Gastroesophageal sphincter (tissue), 4 donors: Measurements from ENCODE around the gene PELI2. TPM values are rescaled to one million over a fixed set of nuclear protein-coding genes. Genes with fewer than 3 reads are reported as not detected.
"Not testable (repeated sequence)": the region's sequence is repeated elsewhere in the genome, so short reads cannot be mapped to it uniquely, and the experiment has no call there.

ENCODE experiments used
- ATAC-seq: fragments of 150-250 bp; one replicate; pipeline ENCODE4 v1.9.1; 2016; ENCODE audit warnings: mild to moderate bottlenecking, moderate library complexity
- H3K27ac ChIP-seq, 4 donors: fragments of 200-600 bp; sonication (generic) in 3 of 4; 1 replicate in 3 of 4; 2 replicates in 1 of 4; pipeline ENCODE4 v1.5.1; 2016 to 2019
- H3K27me3 ChIP-seq: fragments of 200-600 bp; sonication (generic); one replicate; pipeline ENCODE4 v1.5.1; 2019
- H3K36me3 ChIP-seq, 2 donors: fragments of 200-600 bp; sonication (generic); one replicate each; pipeline ENCODE4 v1.5.1; 2019; ENCODE audit warnings: control low read depth in 1 of 2
- H3K4me1 ChIP-seq, 3 donors: fragments of 200-600 bp; sonication (generic); 1 replicate in 2 of 3; 2 replicates in 1 of 3; pipeline ENCODE4 v1.5.1; 2016 to 2019; ENCODE audit warnings: control low read depth in 2 of 3
- H3K4me3 ChIP-seq, 2 donors: fragments of 200-600 bp; sonication (generic); one replicate each; pipeline ENCODE4 v1.5.1; 2019; ENCODE audit warnings: mild to moderate bottlenecking in 1 of 2, moderate library complexity in 1 of 2
- H3K9me3 ChIP-seq, 3 donors: fragments of 200-600 bp; sonication (generic); one replicate each; pipeline ENCODE4 v1.5.1; 2017 to 2019; ENCODE audit warnings: control low read depth in 2 of 3
- EP300 ChIP-seq: sonication (generic); formaldehyde crosslinking; IDR thresholded peaks from one replicate; pipeline ENCODE4 v1.6.1; 2017; ENCODE audit warnings: antibody characterized with exemption, mild to moderate bottlenecking
- POLR2A ChIP-seq, 2 donors: fragments of 450-650 bp; IDR thresholded peaks; one replicate each; pipeline ENCODE4 v1.6.1; 2017; ENCODE audit warnings: antibody characterized with exemption in 2 of 2, mild to moderate bottlenecking in 2 of 2, moderate library complexity in 1 of 2
- POLR2AphosphoS5 ChIP-seq: sonication (generic); formaldehyde crosslinking; IDR thresholded peaks from one replicate; pipeline ENCODE4 v1.6.1; 2017; ENCODE audit warnings: antibody characterized with exemption
- WGBS, 2 donors: methylation state at CpG; one replicate each; pipeline ENCODE4 v1.1.5; 2018; ENCODE audit warnings: low coverage in 1 of 2; 5-methylcytosine and 5-hydroxymethylcytosine counted together
- total RNA-seq, 4 donors: library from RNA; depleted of rRNA; stranded (reverse); fragments of >200 nt; gene quantifications; one replicate each; pipeline ENCODE4 v1.1.0, GENCODE V29; 2016
- TF ChIP-seq, protein P1 (sequence below), 4 experiments: fragments of 200-600 bp in 2 of 4; fragments of 450-650 bp in 2 of 4; sonication (generic) in 1 of 4; IDR thresholded peaks; one replicate each; pipeline ENCODE4 v1.5.1; 2017 to 2019; ENCODE audit warnings: antibody characterized with exemption in 4 of 4, mild to moderate bottlenecking in 2 of 4, moderate library complexity in 2 of 4

PELI2 gene
- total RNA-seq, 4 donors from 2014 or later = 10.5 to 30.0 (median 12.3) TPM

DNA sequence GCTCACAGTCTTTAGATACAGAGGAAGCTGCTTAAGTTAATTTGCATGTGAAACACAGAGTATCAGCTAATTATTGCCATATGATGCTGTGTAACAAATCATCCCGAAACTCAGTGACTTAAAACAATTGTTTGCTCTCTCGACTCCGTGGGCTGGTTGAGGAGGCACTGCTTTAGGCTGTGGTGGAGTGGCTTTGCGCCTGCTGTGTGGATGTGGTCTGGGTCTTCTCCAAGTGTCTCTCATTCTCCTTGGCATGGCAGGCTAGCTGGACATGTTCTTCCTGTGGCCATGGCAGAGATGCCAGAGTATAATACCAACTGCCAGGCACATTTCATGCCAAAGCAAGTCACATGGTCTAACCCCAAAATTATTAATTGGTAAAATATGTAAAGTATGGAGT lies 40.9 kb downstream of the PELI2 start:
- WGBS, 2 donors = 95 to 100% methylated on average over 1 to 4 of the region's 4 CpGs
- Histone ChIP-seq H3K4me3 (no peak overlapping the region), H3K4me1 (peaks cover 0 to 10% (median 0%) of the 10 kb centered on the region in 3 donors), H3K36me3 (no peaks in the 10 kb centered on the region), H3K27ac (no peak overlapping the region), H3K27me3 (no peaks in the 10 kb centered on the region), H3K9me3 (peaks cover 0 to 14% (median 0%) of the 10 kb centered on the region in 3 donors)
- ATAC-seq = no peak
- TF ChIP-seq POLR2A (IDR thresholded peaks at IDR 0.05) = no peak
- TF ChIP-seq, protein P1, sequence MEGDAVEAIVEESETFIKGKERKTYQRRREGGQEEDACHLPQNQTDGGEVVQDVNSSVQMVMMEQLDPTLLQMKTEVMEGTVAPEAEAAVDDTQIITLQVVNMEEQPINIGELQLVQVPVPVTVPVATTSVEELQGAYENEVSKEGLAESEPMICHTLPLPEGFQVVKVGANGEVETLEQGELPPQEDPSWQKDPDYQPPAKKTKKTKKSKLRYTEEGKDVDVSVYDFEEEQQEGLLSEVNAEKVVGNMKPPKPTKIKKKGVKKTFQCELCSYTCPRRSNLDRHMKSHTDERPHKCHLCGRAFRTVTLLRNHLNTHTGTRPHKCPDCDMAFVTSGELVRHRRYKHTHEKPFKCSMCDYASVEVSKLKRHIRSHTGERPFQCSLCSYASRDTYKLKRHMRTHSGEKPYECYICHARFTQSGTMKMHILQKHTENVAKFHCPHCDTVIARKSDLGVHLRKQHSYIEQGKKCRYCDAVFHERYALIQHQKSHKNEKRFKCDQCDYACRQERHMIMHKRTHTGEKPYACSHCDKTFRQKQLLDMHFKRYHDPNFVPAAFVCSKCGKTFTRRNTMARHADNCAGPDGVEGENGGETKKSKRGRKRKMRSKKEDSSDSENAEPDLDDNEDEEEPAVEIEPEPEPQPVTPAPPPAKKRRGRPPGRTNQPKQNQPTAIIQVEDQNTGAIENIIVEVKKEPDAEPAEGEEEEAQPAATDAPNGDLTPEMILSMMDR (IDR thresholded peaks at IDR 0.05) = no peak

DNA sequence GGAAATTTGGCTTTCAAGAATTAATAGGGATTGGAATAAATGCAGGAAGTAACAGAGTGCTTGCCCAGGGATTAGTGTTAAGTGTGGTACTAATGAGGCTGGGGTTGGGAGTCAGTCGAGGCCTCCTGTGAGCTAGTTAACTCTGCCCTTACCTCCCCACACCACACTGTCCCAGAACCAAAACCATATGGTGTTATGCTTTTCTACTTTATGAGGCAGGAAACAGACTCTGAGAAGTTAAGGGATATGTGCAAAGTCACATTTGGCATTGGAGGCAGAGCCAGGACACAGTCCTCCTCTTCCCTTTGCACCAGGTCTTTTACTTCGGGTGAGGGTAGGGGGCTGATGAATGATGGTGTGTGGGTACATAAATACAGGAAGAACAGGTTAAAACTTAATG lies 41.9 kb downstream of the PELI2 start:
- no peak for TF ChIP-seq EP300
- TF ChIP-seq, protein P1 (IDR thresholded peaks at IDR 0.05) = no peak
- TF ChIP-seq POLR2A (IDR thresholded peaks at IDR 0.05) = no peak
- TF ChIP-seq POLR2AphosphoS5 = no peak
- WGBS, 2 donors = 46 to 50% methylated on average over 2 of the region's 2 CpGs
- ATAC-seq = no peak
- no peaks in the 10 kb centered on the region for H3K27me3 ChIP-seq
- no peaks in the 10 kb centered on the region for H3K36me3 ChIP-seq
- no peak overlapping the region for H3K27ac ChIP-seq
- no peak overlapping the region for H3K4me3 ChIP-seq
- H3K9me3 ChIP-seq = peaks cover 0 to 19% (median 0%) of the 10 kb centered on the region in 3 donors
- H3K4me1 ChIP-seq = peaks cover 0 to 10% (median 0%) of the 10 kb centered on the region in 3 donors

DNA sequence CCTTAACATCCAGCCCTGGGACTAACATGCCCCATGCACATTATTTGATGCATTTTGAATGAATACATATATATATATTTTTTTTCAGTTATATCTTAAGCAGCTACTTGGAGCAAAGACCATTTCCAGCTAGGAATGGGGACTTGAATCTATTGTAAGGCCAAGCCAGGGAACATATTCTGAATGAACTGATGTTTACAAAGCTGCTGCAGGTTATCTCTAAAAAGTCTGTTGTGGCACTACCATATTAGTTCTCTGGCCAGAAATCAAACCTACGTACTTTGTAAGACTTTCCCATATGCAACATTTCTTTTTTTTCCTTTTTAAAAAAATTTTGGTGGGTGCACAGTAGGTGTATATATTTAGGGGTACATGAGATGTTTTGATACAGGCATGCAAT lies 43.4 kb downstream of the PELI2 start:
- H3K4me3 ChIP-seq = no peak overlapping the region
- H3K36me3 ChIP-seq = no peaks in the 10 kb centered on the region
- ATAC-seq = no peak
- peaks cover 0 to 28% (median 0%) of the 10 kb centered on the region in 3 donors for H3K9me3 ChIP-seq
- peaks cover 0 to 10% (median 0%) of the 10 kb centered on the region in 3 donors for H3K4me1 ChIP-seq
- H3K27me3 ChIP-seq = no peaks in the 10 kb centered on the region
- no peak overlapping the region for H3K27ac ChIP-seq
- TF ChIP-seq, protein P1 (IDR thresholded peaks at IDR 0.05) = no peak
- TF ChIP-seq EP300 = no peak
- TF ChIP-seq POLR2A (IDR thresholded peaks at IDR 0.05) = no peak
- no peak for TF ChIP-seq POLR2AphosphoS5
- 94% methylated on average over 1 of the region's 1 CpG; no CpG with 5 or more reads in 1 of the 2 donors for WGBS, 2 donors

DNA sequence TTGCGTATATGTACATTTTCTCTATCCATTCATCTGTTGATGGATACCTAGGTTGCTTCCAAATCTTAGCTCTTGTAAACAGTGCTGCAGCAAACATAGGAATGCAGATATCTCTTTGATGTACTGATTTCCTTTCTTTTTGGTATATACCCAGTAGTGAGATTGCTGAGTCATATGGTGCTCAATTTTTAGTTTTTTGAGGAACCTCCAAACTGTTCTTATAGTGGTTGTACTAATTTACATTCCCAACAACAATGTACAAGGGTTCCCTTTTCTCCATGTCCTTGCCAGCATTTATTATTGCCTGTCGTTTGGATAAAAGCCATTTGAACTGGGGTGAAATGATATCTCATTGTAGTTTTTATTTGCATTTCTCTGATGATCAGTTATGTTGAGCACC lies 44.3 kb downstream of the PELI2 start:
- H3K27me3 ChIP-seq = no peaks in the 10 kb centered on the region
- WGBS, 2 donors = 88% methylated on average over 2 of the region's 2 CpGs; no CpG with 5 or more reads in 1 of the 2 donors
- peaks cover 0 to 28% (median 0%) of the 10 kb centered on the region in 3 donors for H3K9me3 ChIP-seq
- no peak for ATAC-seq
- TF ChIP-seq, protein P1 (IDR thresholded peaks at IDR 0.05) = no peak
- TF ChIP-seq EP300 (no peak), POLR2A (IDR thresholded peaks at IDR 0.05) (no peak), POLR2AphosphoS5 (no peak)
- no peak overlapping the region for H3K4me3 ChIP-seq
- no peaks in the 10 kb centered on the region for H3K36me3 ChIP-seq
- H3K27ac ChIP-seq = no peak overlapping the region
- H3K4me1 ChIP-seq = peaks cover 0 to 10% (median 0%) of the 10 kb centered on the region in 3 donors

DNA sequence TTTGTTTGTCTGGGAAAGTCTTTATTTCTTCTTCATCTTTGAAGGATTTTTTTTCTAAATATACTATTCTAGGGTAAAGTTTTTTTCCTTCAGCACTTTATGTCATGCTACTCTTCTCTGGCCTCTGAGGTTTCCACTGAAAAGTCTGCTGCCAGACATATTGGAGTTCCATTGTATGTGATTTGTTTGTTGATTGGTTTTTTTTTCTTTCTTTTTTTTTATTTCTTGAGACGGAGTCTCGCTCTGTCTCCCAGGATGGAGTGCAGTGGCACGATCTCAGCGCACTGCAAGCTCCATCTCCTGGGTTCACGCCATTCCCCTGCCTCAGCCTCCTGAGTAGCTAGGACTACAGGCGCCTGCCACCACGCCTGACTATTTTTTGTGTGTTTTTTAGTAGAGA lies 48.4 kb downstream of the PELI2 start:
- peaks cover 0 to 28% (median 0%) of the 10 kb centered on the region in 3 donors for H3K9me3 ChIP-seq
- H3K4me3 ChIP-seq, H3K4me1 ChIP-seq, ATAC-seq, H3K36me3 ChIP-seq, H3K27me3 ChIP-seq, H3K27ac ChIP-seq: not testable (repeated sequence)
- 97 to 100% methylated on average over 1 to 5 of the region's 7 CpGs for WGBS, 2 donors
